GM13976 (cell line): ENCODE results near the gene RSPO4.

Experiments used
- DNase-seq: peaks from one replicate; pipeline ENCODE4 v3.0.0; 2012; ENCODE audit warnings: low spot score
- in situ Hi-C: fragments of 300-500 bp; cut with MboI; formaldehyde crosslinking; loops from one replicate; pipeline ENCODE4 v1.12.0; 2022; ENCODE audit warnings: low sequenced_read_pairs, mixed read lengths, inconsistent platforms; ENCODE audit not compliant: unreplicated experiment
- TF ChIP-seq, protein P1 (sequence below): IDR thresholded peaks from 2 replicates; pipeline ENCODE4 v1.5.1; 2012; ENCODE audit warnings: borderline replicate concordance, mild to moderate bottlenecking; ENCODE audit not compliant: insufficient read depth; ENCODE audit errors: extremely low read depth, missing control alignments, control extremely low read depth

The RSPO4 gene

GRCh38 chr20:925516-925915 is 76.6 kb downstream of the RSPO4 start:
- DNase-seq: no peak
- in situ Hi-C loops: no loop called here
- TF ChIP-seq, protein P1, sequence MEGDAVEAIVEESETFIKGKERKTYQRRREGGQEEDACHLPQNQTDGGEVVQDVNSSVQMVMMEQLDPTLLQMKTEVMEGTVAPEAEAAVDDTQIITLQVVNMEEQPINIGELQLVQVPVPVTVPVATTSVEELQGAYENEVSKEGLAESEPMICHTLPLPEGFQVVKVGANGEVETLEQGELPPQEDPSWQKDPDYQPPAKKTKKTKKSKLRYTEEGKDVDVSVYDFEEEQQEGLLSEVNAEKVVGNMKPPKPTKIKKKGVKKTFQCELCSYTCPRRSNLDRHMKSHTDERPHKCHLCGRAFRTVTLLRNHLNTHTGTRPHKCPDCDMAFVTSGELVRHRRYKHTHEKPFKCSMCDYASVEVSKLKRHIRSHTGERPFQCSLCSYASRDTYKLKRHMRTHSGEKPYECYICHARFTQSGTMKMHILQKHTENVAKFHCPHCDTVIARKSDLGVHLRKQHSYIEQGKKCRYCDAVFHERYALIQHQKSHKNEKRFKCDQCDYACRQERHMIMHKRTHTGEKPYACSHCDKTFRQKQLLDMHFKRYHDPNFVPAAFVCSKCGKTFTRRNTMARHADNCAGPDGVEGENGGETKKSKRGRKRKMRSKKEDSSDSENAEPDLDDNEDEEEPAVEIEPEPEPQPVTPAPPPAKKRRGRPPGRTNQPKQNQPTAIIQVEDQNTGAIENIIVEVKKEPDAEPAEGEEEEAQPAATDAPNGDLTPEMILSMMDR: no peak

DNA sequence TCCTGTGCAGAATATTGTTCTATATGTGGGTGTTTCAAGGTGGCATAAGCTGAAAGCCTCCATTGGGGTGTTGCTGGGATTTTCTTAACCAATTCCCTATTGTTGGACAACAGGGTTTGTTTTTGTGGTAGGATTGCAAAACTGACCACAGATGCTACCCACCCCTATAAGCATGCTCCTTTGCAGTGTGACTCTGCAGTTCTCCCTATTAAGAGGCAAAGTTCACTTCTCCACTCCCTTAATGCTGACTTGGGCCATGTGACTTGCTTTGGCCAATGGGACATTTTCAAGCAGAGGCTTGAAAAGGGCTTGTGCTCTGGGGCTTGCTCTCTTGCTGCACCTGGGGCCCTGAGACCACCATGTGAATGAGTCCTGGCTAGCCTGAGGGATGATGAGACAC is 77.5 kb downstream of the RSPO4 start:
- in situ Hi-C loops: no loop called here
- TF ChIP-seq, protein P1: no peak
- DNase-seq: no peak

GRCh38 chr20:922781-923180 is 79.3 kb downstream of the RSPO4 start:
- DNase-seq: no peak
- TF ChIP-seq, protein P1: no peak
- in situ Hi-C loops: no loop called here

GRCh38 chr20:921068-921467 is 81.0 kb downstream of the RSPO4 start:
- DNase-seq: no peak
- TF ChIP-seq, protein P1: no peak
- in situ Hi-C loops: no loop called here

DNA sequence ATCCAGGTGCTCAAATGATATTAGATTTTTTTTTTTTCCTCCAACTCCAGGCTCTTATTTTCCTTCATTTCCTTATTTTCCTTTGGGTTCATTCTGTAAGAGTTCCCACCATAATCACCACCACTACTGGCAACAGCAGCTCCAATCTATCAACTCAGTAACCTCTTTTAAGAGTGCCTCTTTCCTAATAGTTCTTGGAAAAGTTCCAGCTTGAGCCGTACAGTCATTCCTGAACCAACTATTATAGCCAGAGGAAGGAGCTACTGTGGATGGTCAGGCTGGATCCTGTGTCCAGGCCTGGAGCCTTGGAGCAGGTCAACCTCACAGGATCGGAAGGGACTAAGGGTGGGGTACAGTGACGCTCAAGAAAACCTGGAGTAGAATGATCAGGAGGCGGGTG is 81.8 kb downstream of the RSPO4 start:
- TF ChIP-seq, protein P1: no peak
- in situ Hi-C loops: no loop called here
- DNase-seq: no peak

DNA sequence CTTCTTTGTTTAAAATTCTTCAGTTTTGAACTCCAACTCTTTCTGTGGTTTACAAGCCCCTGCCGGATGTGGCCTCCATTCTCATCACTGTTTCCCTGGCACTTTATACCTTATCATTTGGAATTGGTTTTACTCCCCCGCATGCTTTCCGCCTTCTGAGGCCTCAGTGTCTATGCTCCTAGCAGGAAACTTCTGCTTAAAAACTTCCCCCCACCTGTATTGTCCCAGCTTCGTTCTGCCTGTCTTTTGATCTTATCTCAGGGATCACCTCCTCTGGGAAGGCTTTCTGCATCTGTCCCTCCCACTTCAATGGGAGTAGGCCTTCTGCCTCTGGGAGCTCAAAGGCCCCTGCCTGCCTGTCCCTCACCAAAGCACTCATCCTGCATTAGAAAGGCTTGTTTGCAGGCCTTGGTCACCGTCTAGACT is 82.6 kb downstream of the RSPO4 start:
- DNase-seq: no peak
- in situ Hi-C loops: no loop called here
- TF ChIP-seq, protein P1: no peak

GRCh38 chr20:917416-917815 is 84.7 kb downstream of the RSPO4 start:
- in situ Hi-C loops: no loop called here
- DNase-seq: no peak
- TF ChIP-seq, protein P1: no peak
